OCI-LY1 (cell line): Measurements from ENCODE around the gene ZNF546.

ENCODE experiments used
- CTCF ChIP-seq: fragments of 200-600 bp; sonication (generic), shearing (Covaris generic); IDR thresholded peaks from 2 replicates; pipeline ENCODE4 v1.5.1; 2017; ENCODE audit warnings: mild to moderate bottlenecking, antibody characterized with exemption, low read length, moderate library complexity, mixed read lengths
- EZH2 ChIP-seq: fragments of 200-600 bp; sonication (generic), shearing (Covaris generic); IDR thresholded peaks from 2 replicates; pipeline ENCODE4 v1.8.0; 2017; ENCODE audit warnings: borderline replicate concordance, mixed run types, mild to moderate bottlenecking, antibody characterized with exemption, low read length, moderate library complexity, mixed read lengths

GRCh38 chr19:39983695-39984300 lies 13.1 kb upstream of the ZNF546 start:
- TF ChIP-seq EZH2 (no peak), CTCF (no peak)
